ENCODE results near the gene C1QTNF9.
"Not testable (repeated sequence)": the region's sequence is repeated elsewhere in the genome, so short reads cannot be mapped to it uniquely, and the experiment has no call there.

Gene C1QTNF9, protein sequence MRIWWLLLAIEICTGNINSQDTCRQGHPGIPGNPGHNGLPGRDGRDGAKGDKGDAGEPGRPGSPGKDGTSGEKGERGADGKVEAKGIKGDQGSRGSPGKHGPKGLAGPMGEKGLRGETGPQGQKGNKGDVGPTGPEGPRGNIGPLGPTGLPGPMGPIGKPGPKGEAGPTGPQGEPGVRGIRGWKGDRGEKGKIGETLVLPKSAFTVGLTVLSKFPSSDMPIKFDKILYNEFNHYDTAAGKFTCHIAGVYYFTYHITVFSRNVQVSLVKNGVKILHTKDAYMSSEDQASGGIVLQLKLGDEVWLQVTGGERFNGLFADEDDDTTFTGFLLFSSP

DNA sequence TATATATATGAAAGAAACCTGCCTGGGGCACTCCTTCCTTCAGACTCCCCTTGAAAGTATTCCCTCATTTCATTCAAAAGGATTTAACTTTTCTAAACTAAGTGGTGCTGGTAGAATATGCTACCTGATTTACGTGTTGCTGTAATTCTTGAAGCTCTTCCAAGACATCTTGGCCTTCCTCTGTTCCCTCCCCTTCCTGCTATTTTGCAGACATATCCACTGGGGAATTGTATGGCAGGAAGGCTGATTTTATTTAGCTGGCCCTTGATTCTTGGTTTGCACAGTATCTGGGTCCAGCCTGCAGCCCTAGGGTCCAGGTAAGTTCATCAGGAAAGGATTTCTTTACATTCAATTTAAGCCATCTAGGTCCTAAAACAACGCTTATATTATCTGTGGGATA, at the start of gene C1QTNF9:
TSS of gene C1QTNF9 (plus strand) at position 281 of the 400 bp plus-strand sequence. CDS start 6,424 bp downstream, outside the sequence.
- not testable (repeated sequence) for DNase-seq

DNA sequence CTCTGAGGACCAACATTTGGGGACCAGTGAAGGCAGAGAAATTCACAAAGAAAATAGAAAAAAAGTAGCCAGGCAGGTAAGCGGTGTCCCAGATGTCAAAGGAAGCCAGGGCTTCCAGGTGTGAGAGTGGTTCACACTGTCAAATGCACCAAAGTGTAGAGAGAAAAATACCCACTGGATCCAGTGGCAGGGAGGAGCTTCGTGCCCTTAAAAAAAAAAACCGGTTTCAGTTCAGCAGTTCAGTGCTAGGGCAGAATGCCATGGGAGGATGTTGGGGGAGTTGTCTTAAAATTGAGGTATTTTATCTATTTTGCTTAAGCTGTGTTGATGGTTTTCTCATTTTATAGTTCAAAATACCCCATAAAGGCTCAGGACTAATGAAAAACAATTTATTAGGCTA, 47.8 kb upstream of the C1QTNF9 start:
- no peak for DNase-seq

DNA sequence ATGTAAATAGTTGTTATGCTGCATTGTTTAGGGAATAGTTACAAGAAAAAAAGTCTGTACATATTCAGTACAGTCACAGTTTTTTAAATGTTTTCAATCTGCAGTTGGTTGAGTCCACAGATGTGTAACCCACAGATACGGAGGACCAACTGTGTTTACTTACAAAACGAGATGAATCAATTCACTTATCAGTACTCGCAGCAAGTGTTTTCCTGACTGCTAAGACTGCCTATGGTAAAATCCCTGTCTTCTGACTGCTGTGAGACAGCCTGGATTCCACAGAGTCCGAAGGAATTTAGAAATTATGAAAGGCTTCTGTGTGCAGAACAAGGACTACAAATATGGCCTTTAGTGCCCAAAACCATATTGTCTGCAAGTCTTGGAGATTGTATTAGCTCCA, 45.7 kb upstream of the C1QTNF9 start:
- no peak for DNase-seq

DNA sequence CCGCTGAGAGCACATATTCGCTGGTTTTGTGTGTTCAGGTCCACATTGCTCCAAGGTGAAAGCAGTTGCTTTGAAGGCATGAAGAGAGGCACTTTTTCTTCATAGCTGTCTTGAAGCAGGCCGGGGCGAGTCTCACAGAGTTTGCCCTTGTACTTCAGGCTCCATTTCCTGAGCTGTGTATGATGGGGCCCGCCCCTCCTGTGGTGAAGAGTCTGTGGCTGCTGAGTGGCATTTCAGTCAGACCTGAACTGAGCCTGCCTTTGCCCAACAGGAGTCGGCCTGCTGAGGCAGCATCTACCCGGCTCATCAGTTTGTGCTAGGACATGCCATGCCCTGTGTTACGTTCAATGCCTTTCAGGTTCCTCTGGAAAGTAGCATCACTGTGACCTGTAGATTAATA, 44.4 kb upstream of the C1QTNF9 start:
- DNase-seq = peak in 1 of 3 experiments; percentile 16

DNA sequence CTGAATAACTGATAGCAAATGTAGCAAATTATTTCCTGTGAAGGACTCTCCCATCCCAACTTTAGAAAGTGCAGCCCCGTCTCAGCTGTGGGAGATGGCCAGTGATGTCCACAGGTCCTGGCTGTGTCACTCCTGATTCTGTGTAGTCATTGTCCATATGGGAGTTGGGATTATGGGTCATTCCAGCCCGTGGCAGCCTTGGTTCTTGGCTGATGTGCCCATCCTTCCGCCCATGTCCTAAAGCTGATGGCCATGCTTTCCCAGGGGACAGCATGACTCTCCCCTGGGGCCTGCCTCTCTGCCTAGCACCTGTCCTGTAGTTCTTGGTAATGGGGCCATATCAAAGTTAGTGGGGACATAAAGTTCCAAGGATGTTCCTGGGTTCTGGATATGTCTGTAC, 43.9 kb upstream of the C1QTNF9 start:
- no peak for DNase-seq

DNA sequence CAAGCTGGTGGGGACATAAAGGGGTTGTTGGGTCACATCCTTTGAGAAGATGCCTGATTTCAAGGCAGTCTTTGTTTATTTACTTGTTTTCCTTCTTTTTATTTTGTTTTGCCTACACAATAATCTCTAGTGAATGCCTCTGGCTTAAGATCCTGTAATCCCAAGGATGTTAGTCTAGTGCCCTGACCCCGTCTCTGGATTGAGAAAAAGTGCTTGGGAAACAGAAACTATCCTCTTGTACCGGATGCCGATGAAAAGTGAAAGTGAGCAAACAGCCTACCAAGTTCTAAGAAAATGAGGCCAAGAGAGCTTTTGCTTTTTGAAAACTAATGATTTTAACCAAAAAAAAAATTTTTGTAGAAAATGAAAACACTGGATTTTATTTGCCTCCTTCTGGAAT, 42.1 kb upstream of the C1QTNF9 start:
- no peak for DNase-seq

DNA sequence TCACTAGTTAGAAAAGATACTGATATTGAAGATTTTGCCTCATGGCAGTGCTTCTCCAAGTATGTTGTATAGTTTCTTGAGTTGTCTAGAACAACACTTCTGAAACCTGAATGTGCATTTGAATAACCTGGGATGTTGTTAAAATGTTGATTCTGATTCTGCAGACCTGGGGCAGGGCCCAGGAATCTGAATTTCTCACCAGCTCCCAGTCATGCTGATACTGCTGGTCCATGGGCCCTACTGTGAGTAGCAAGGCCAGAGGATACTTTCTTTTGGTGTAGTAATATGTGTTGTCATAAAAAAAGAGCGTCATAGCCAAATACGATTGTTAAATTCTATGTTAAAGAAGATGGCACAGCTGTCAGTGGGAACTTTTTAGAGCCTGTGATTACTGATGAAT, 41.6 kb upstream of the C1QTNF9 start:
- DNase-seq = no peak

DNA sequence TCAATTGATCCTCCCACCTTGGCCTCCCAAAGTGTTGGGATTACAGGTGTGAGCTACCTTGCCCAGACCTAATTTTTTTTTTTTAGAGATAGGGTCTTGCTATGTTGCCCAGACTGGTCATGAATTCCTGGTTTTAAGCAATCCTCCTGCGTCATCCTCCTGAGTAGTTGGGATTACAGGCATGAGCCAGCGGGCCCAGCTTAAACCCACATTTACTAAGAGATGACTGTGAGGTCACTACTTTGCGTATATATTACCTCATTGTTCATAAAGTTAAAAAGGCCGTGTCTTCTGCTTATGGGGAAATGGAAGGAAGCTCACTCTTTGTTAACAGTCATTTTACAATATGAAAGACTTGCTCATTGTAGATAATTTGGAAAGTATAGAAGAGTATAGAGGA, 39.6 kb upstream of the C1QTNF9 start:
- DNase-seq = no peak

DNA sequence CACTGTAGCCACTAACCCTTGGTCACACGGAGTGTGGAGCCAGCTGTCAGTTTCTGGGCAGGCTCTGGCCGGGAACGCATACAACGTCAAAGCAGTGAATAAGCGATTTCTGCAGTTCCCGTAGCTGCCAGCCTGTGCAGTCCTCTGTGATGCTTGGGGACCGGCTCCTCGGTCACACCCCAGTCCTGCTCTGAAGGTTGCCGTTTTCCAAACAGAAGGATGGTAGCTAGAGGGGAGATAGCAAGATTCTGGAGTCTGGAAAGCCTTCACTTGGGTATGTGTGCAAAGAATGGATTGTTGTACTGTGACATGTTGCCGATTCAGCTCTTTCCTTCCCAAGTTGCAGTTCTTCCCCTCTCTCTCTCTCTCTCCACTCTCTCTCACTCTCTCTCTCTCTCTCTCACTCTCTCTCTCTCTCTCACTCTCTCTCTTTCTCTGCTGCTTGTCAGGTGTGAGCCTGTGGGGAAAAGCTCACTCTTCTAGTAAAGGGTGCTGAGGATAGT, 38.7 kb upstream of the C1QTNF9 start:
- DNase-seq = no peak

DNA sequence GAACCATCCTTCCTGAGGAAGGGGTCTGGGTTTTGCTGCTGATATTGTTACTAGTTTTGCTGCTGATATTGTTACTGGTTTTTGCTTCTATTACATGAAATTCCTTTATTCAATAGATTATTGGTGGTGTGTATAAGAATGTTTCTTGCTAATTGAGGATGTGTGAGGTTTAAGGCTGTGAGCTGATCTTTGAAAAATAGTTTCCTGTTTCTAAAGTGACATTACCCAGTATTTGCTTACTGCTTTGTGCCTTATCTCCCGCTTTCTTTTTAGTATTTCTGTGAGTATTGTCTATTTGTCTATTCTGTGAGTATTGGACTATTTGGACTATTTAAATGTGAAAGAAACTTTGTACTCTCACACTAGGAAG, 38.2 kb upstream of the C1QTNF9 start:
- DNase-seq = no peak

DNA sequence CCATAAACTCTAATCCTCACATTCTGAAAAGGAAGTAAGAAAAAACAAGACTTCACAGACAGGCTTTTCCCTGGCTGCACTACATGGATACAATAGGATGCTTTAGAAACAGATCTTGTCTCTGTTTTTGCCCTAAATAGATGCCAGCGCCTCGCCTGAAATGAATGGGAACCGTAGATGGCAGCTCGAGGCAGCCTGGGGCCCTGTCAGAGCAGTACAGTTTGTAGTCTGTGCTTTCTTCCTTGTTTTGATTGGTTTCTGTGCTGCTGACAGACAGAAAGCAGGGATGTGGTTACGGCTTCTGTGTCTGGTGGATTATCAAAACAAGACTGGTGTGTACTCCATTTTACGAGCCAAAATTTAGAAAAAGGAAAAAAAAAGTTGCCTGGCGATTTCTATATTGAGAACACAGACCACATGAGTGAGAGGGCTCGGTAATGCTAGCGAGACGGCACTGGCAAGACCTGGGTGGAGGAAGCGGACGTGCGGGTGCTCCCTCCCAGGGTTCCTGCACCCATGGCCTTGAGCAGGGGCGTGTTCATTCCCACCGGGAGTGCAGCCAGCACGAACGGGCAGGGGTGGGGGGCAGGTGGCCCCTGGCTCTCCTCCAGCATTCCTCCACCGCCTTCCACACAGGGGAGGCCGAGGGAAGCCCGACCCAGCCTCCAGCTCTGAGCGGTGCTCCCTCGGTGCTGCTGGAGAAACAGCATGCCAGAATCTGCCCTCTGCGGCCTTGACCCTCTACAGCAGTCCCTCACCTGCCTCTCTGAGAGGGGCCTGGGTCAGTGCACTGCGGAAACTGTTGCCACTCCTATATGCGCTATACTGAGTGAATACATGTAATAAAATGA, 37.6 kb upstream of the C1QTNF9 start:
- DNase-seq = no peak

DNA sequence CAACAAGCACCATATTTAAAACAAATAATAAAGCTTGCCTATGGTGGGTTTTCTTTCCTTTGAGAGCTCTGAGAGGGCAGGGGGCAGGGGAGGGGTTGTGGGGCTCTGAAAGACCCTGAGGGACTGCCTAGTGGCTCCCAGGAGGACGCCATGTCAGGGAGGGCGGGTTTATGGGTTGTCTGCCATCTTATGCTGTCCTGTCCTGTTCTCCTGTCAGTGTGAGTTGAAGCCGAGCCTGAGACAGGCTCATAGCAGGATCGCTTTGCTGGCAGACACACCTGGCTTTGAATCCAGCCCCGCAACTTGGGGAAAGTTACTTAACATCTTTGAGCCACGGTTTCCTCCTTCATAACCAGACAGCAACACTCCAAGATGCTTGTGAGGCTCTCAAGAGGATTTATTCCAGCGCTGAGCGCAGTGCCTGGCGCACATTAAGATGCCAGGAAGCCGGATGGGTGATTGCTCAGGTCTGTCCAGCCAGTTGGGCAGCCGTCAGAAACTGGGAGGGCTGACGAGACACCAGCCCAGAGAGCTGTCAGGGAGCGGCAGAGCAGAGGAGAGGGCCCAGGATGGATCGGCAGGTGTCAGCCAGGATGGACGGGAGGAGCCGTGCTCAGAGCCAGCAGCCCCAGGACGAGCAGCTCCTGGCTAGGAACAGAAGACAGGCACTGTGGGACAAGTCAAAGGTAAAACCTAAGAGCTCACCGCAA, 36.8 kb upstream of the C1QTNF9 start:
- DNase-seq = no peak

DNA sequence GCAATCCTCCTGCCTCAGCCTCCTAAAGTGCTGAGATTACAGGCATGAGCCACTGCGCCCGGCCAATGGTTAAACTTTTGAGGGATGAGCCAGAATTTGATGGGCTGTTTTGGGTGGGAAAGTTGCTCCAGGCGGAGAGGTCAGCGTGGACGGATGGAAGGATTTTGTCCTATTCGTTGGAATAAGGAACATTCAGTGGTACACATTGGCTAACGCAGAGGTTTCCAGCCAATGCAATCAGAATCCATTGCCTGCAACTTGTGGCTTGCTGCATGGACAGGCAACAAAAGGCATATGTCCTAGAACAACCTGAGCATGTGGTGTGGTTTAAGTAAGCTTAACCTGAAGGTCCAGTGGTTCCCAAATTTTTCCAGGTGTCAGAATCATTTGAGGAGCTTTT, 35.5 kb upstream of the C1QTNF9 start:
- DNase-seq = no peak

DNA sequence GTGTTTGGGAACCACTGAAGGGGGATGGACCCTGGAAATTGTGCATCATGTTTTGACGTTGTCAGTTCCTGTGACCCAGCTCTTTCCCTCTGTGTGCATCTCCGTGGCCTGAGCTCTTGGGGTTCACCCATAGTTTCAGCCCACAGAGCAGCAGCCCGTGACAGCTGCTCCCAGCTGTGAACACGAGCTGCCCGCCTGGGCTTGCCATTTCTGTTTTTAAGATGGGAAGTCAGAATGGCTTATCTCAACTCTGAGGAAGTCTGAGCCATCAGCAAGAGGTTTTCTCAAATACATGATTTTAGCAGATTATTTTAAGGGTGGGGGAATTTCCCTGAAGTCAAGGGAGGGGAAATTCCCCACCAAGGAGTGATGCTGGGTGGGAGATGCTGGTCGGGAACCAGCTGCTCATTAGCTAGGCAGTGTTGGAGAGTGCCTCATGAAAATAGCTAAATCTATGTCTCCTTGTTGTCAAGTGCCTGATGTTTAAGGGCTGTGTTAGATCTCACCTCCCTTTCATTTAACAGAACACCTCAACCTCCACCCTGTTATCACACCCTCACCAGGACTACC, 34.8 kb upstream of the C1QTNF9 start:
- no peak for DNase-seq

DNA sequence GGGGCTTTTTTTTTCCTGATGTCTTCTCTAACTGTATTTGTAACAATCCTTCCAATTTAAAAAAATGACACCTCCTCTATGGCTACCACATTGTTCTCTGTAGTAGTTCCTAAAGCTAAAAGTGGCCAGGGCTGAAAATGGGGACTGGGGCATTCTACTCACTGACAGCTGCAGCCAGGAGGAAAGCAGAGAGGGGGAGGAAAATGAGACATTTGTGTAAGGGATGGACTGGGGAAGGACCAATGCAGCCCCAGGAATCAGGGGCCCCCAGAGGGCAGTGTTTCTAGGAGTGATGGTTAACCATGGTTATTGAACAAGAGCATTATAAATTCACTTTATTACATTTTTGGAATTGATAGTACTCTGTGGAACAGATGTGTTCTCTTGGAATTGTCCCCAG, 34.3 kb upstream of the C1QTNF9 start:
- no peak for DNase-seq

DNA sequence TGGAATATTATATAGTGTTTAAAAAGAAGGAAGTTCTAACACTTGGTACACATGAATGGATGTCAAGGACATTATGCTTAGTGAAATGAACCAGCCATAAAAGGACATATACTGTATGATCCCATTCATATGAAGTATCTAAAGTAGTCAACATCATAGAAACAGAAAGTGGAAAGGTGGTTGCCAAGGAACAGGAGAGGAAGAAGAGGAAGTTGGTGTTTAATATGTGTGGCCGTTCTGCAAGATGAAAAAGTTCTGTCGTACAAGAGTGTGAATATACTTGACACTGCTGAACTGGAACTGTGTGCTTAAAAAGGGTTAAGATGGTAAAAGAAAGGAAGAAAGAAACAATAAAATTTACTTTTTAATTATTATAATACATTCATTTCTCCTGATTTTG, 33.1 kb upstream of the C1QTNF9 start:
- no peak for DNase-seq

DNA sequence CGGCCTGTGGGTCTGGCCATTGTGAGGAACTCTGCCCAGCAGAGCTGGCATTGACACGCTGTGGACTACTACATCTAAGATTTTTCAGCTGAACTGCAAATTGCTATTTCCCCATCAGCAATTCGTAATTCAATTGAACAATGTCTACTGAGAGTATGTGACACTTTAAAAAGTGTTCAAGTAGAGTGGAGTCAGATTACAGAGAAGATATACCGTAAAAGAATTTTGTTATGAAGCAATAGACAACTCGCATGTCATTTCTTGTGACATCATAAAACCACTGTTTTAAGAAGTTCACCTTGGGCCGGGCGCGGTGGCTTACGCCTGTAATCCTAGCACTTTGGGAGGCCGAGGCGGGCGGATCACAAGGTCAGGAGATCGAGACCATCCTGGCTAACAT, 32.5 kb upstream of the C1QTNF9 start:
- no peak for DNase-seq

DNA sequence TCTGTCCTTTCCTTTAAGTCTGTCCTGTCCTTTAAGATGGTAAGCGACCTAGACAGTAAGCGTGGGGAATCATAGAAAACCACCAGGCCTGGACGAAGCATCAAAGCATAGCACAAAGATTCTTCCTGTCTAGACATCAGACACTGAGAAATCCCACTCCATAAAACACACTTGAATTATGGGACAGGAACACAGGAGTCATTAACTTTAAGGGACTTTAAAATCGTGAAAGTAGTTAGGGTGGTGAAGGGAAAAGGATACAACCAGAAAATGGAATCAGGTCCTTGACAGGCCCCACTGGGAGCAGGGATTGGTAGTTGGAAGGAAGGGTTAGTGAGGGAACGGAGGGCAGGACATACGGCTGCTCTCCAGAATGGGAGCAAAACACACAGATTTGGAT, 31.6 kb upstream of the C1QTNF9 start:
- no peak for DNase-seq

DNA sequence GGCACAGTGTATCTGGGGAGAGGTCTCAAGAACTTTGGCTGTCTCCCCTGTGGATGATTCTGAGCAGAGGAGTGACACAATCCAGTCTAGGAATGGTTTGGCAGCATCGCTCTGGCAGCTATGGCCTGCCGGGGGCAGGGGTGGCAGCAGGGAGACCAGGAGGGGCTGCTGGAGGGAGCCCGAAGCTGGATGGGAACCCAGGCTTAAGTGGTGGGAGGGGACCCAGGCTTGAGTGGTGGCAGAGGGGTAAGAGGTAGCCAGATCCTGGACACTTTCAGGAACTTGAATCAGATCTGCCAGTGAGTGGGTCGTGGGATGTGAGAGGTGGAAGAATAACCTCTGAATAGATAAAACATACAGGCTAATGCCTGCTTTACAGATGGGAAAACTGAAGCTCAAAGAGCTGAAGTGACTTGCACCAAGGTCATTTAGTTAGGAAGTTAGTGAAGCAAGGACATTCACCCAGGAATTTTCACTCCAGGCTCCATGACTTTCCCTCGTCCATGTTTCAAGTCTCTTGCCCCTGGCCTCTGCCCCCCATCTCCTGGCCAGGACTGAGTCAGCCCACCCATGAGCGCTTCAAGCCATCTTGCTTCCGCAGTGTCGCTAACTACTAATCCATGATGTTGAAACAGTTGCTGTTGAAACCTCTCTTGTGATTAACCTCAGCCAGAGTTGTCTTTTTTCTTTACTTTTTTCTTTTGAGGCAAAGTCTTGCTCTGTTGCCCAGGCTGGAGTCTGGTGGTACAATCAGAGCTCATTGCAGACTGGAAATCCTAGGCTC, 29.9 kb upstream of the C1QTNF9 start:
- DNase-seq = no peak

DNA sequence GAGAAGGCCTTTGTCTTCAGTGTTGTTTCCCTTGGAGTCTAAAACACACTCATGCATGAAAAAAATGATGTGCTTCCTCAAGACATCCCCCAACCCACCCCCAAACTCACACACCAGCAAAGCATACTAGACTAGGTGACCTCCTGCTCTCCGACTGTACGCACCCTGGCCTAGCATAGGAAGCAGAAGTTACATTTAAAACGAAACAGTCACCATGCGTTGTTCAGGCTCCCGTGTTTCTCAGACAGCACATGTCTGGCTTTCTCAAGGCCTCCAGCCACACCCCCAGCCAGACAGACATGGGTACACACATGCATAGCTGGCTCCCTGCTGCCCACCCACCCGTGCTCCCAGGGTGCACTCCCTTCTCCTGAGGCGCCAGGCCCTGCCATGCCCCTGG, 28.7 kb upstream of the C1QTNF9 start:
- DNase-seq = no peak

DNA sequence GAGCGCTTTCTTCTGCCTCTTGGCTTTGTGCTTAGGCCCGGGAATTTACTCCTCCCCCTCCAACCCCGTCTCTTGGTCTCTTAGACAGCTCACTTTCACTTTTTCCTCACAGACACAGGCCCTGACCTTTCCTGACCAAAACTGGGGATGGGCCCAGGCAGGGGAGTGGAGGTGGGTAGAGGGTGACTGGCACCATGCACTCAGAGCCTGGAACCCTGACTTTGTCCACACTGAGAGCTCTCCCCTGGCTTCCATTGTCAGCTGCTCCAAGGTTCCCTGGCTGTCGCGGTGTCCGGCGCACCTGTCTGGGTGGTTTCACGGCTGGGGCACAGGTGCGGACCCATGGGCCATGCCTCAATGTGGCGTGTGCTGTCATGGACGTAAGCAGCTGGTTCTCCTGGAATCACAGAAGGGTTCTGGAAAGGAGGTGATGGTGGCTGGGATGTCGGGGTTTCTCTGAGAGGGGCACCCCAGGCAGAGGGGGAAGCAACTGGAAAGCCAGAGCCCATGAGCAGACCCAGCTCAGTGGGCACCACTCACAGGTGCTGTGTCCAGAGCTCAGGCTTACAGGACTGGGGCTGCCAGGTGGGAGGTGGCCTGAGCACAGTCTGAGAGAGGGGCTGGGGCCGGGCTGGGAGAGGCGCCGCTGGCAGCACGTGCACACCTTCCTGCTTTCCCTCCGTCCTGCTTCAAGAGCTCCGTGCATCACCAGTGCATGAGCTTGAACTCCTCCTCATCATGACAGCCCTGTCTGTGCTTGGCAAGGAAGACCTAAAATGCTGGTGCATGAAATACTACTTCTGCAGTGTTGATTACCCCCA, 28.0 kb upstream of the C1QTNF9 start:
- no peak for DNase-seq
